OCI-LY1 (cell line): Measurements from ENCODE around the gene STPG1.

Experiments used
- H2AFZ ChIP-seq: fragments of 200-600 bp; sonication (generic), shearing (Covaris generic); 2 replicates; pipeline ENCODE4 v1.6.0; 2014; ENCODE audit warnings: antibody characterized with exemption, mild to moderate bottlenecking, low read length
- H3F3A ChIP-seq: fragments of 200-600 bp; sonication (generic), shearing (Covaris generic); 2 replicates; pipeline ENCODE4 v1.6.0; 2014; ENCODE audit warnings: mild to moderate bottlenecking, antibody characterized with exemption, low read length, moderate library complexity; ENCODE audit not compliant: insufficient read depth
- H3K27ac ChIP-seq: fragments of 200-600 bp; sonication (generic); 2 replicates; pipeline ENCODE4 v1.5.1; 2014; ENCODE audit warnings: low read length, mixed run types, mild to moderate bottlenecking, low read depth; ENCODE audit not compliant: poor library complexity, severe bottlenecking
- H3K27me3 ChIP-seq: fragments of 200-600 bp; sonication (generic); 2 replicates; pipeline ENCODE4 v1.6.0; 2014; ENCODE audit warnings: antibody characterized with exemption, mild to moderate bottlenecking, low read length, moderate library complexity; ENCODE audit not compliant: insufficient read depth
- H3K36me3 ChIP-seq: fragments of 200-600 bp; sonication (generic); 2 replicates; pipeline ENCODE4 v1.6.1; 2014; ENCODE audit warnings: mild to moderate bottlenecking, antibody characterized with exemption, low read length, moderate library complexity, mixed read lengths; ENCODE audit not compliant: insufficient read depth
- H3K4me1 ChIP-seq: fragments of 200-600 bp; sonication (generic); 2 replicates; pipeline ENCODE4 v1.5.1; 2014; ENCODE audit warnings: mild to moderate bottlenecking, low read length, moderate library complexity; ENCODE audit not compliant: insufficient read depth, severe bottlenecking
- H3K4me2 ChIP-seq: fragments of 200-600 bp; sonication (generic), shearing (Covaris generic); 2 replicates; pipeline ENCODE4 v1.6.1; 2014; ENCODE audit warnings: low read length
- H3K4me3 ChIP-seq: fragments of 200-600 bp; sonication (generic); 2 replicates; pipeline ENCODE4 v1.5.1; 2014; ENCODE audit warnings: low read length, low read depth, mild to moderate bottlenecking, mixed read lengths; ENCODE audit not compliant: poor library complexity, severe bottlenecking
- H3K79me2 ChIP-seq: fragments of 200-600 bp; shearing (Covaris generic); 2 replicates; pipeline ENCODE4 v1.6.1; 2016; ENCODE audit warnings: mixed run types, low read length, mixed read lengths; ENCODE audit not compliant: insufficient read depth
- H3K9ac ChIP-seq: fragments of 200-600 bp; sonication (generic), shearing (Covaris generic); 2 replicates; pipeline ENCODE4 v1.6.1; 2014; ENCODE audit warnings: mild to moderate bottlenecking, low read length, mixed read lengths
- H3K9me2 ChIP-seq: fragments of 200-600 bp; sonication (generic), shearing (Covaris generic); 2 replicates; pipeline ENCODE4 v1.6.1; 2014; ENCODE audit warnings: low read depth, mild to moderate bottlenecking, low read length, mixed read lengths
- H3K9me3 ChIP-seq: fragments of 200-600 bp; shearing (Covaris generic); 2 replicates; pipeline ENCODE4 v1.6.1; 2014; ENCODE audit warnings: low read length, mixed read lengths
- H4K20me1 ChIP-seq: fragments of 200-600 bp; sonication (generic), shearing (Covaris generic); 2 replicates; pipeline ENCODE4 v1.6.0; 2016; ENCODE audit warnings: mild to moderate bottlenecking, low read length; ENCODE audit not compliant: insufficient read depth
- EZH2 ChIP-seq: fragments of 200-600 bp; sonication (generic), shearing (Covaris generic); IDR thresholded peaks from 2 replicates; pipeline ENCODE4 v1.8.0; 2017; ENCODE audit warnings: borderline replicate concordance, mixed run types, mild to moderate bottlenecking, antibody characterized with exemption, low read length, moderate library complexity, mixed read lengths
- TF ChIP-seq, protein P1 (sequence below): fragments of 200-600 bp; sonication (generic), shearing (Covaris generic); IDR thresholded peaks from 2 replicates; pipeline ENCODE4 v1.5.1; 2017; ENCODE audit warnings: mild to moderate bottlenecking, antibody characterized with exemption, low read length, moderate library complexity, mixed read lengths

Gene STPG1

DNA sequence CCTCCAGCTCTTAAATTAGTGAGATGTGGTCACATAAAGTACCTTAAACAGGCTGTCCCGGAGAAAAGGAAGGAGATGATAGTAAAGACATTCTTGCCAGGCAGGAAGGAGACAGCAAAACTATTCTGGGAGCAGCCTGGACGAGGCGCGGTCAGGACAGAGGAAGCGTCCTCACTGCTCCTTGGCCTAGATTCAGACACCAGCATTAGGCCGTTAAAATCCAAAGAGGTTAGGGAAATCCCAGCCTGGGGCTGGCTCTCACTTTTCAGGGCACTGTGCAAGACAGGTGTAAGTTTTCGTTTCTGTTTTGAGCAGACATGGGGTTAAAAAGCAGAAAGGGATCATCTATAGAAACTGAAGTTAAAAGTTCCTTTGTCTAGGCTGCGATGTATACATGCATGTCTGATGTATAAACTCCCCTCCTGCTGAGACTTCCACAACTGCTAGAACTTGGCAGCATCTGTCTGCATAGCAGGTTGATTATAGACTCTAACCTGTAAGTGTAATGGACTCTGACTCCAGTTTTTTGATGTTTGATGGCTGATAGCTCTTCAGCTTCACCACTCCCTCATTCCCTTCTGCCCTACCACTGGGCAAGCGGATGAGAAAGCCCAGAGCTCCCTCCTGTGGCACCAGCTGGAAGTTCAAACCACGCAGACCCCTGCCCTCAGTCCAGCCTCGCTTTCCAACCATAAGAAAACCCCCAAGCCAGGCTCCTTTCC, 21.5 kb downstream of the STPG1 start:
- Histone ChIP-seq H3K4me3 (peak overlapping the region; percentile 11), H2AFZ (peak overlapping the region; percentile 26; the same call in 1 of the 2 replicates), H3K9me2 (no peaks in the 10 kb centered on the region), H3K4me1 (peaks cover 40% of the 10 kb centered on the region), H3K27ac (peak overlapping the region; percentile 89), H3K36me3 (no peaks in the 10 kb centered on the region; the same call in 1 of the 2 replicates), H3K4me2 (peak overlapping the region; percentile 62), H3K9me3 (peaks cover 4% of the 10 kb centered on the region; the same call in 1 of the 2 replicates), H3K79me2 (no peaks in the 10 kb centered on the region), H3K27me3 (no peaks in the 10 kb centered on the region), H4K20me1 (no peaks in the 10 kb centered on the region), H3K9ac (peak overlapping the region; percentile 51; the same call in 1 of the 2 replicates), H3F3A (no peaks in the 10 kb centered on the region)
- no peak for TF ChIP-seq EZH2
- TF ChIP-seq, protein P1, sequence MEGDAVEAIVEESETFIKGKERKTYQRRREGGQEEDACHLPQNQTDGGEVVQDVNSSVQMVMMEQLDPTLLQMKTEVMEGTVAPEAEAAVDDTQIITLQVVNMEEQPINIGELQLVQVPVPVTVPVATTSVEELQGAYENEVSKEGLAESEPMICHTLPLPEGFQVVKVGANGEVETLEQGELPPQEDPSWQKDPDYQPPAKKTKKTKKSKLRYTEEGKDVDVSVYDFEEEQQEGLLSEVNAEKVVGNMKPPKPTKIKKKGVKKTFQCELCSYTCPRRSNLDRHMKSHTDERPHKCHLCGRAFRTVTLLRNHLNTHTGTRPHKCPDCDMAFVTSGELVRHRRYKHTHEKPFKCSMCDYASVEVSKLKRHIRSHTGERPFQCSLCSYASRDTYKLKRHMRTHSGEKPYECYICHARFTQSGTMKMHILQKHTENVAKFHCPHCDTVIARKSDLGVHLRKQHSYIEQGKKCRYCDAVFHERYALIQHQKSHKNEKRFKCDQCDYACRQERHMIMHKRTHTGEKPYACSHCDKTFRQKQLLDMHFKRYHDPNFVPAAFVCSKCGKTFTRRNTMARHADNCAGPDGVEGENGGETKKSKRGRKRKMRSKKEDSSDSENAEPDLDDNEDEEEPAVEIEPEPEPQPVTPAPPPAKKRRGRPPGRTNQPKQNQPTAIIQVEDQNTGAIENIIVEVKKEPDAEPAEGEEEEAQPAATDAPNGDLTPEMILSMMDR = peak; percentile 97

DNA sequence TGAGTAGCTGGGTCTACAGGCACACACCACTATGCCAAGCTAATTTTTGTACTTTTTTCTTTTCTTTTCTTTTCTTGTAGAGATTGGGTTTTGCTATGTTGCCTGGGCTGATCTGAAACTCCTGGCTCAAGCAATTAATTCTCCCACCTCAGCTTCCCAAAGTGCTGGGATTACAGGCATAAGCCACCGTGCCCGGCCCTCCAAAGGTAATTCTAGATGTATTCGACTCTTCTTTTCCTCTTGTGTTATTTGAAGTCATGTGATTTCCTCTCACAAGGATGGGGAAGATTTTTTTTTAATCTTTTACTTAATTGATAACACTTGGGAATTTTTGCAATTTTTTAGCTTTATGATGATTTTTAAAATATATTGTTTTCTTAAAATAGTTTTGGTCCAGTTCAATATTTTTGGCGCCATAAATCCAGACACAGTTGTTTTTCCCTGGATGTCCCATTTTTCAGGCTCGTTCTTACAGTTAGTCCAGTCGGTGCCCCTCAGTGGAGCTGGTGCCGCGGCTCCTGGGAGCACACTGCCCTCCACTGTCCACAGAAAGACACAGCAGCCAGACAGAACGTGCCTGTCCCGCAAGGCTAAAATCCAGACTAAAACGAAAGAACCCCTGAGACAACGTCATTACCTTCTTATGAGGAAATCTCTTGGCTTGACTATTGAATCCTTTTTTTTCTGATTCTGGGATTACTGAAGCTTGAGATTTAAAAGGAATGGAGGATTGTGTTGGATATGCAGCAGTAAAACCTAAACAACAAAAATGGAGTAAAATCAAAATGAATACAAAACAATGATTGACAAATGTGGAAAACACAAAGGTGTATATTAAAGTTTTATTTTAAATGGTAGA, 22.4 kb downstream of the STPG1 start:
- H3K9ac ChIP-seq = peak overlapping the region; percentile 51; the same call in 1 of the 2 replicates
- peak overlapping the region; percentile 62 for H3K4me2 ChIP-seq
- TF ChIP-seq EZH2 = no peak
- TF ChIP-seq, protein P1 = peak; percentile 97
- peak overlapping the region; percentile 89 for H3K27ac ChIP-seq
- peak overlapping the region; percentile 11 for H3K4me3 ChIP-seq
- H3K27me3 ChIP-seq = no peaks in the 10 kb centered on the region
- no peaks in the 10 kb centered on the region for H3K79me2 ChIP-seq
- no peaks in the 10 kb centered on the region for H3K9me2 ChIP-seq
- no peaks in the 10 kb centered on the region for H4K20me1 ChIP-seq
- no peak overlapping the region for H2AFZ ChIP-seq
- no peaks in the 10 kb centered on the region for H3F3A ChIP-seq
- H3K36me3 ChIP-seq = no peaks in the 10 kb centered on the region; the same call in 1 of the 2 replicates
- no peaks in the 10 kb centered on the region for H3K9me3 ChIP-seq
- peaks cover 49% of the 10 kb centered on the region for H3K4me1 ChIP-seq

DNA sequence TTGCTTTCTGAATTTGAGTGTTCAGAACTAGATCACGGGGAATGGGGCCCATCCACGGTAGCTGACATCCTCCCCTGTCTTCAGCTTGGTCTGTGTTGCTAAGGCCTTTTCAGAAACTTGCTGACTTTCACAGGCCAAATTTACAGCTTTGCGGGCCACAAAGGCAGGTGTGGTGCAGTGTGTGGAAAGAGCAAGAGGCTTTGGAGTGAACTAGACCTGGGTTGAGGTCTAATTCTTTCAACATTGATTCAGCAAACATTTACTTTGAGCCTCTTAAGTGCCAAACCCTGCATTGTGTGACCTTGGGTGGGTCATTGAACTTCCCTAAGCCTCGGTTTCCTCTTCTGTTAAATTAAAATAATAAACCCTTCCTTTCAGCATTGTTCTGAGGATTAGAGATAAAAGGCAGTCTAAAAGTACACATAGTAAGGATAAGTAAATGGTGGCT, 24.3 kb downstream of the STPG1 start:
- H4K20me1 ChIP-seq = no peaks in the 10 kb centered on the region
- H2AFZ ChIP-seq = no peak overlapping the region
- H3K79me2 ChIP-seq = no peaks in the 10 kb centered on the region
- TF ChIP-seq, protein P1 = no peak
- TF ChIP-seq EZH2 = no peak
- H3K9me3 ChIP-seq = no peaks in the 10 kb centered on the region
- no peaks in the 10 kb centered on the region for H3K27me3 ChIP-seq
- no peaks in the 10 kb centered on the region; the same call in 1 of the 2 replicates for H3K36me3 ChIP-seq
- no peak overlapping the region for H3K4me3 ChIP-seq
- no peak overlapping the region for H3K27ac ChIP-seq
- H3F3A ChIP-seq = no peaks in the 10 kb centered on the region
- no peak overlapping the region for H3K9ac ChIP-seq
- peaks cover 60% of the 10 kb centered on the region for H3K4me1 ChIP-seq
- H3K9me2 ChIP-seq = no peaks in the 10 kb centered on the region
- H3K4me2 ChIP-seq = no peak overlapping the region
